BJ (cell line): ENCODE results near the gene CDCP2. TPM values are rescaled to one million over a fixed set of nuclear protein-coding genes. Genes with fewer than 3 reads are reported as not detected.

Experiments
- CTCF ChIA-PET: fragments of 350-600 bp; formaldehyde crosslinking; extraction: SDS; loops from one replicate; lab custom pipeline; 2021; ENCODE audit warnings: antibody characterized with exemption, inconsistent platforms; lab: Yijun Ruan, JAX
- POLR2A ChIA-PET: fragments of 300-600 bp; sonication (Branson Sonifier 250); formaldehyde crosslinking; extraction: SDS; loops from one replicate; lab custom pipeline; 2021; ENCODE audit warnings: antibody characterized with exemption; lab: Charles Lee
- DNase-seq: peaks from one replicate; pipeline ENCODE4 v3.0.0-alpha.2; 2011; ENCODE audit warnings: low read depth
- H3K27me3 ChIP-seq: 2 replicates; pipeline ENCODE4 v1.6.0; 2011; ENCODE audit warnings: low read length; ENCODE audit not compliant: control insufficient read depth, insufficient read depth
- H3K36me3 ChIP-seq: 2 replicates; pipeline ENCODE4 v1.5.1; 2011; ENCODE audit warnings: low read length; ENCODE audit not compliant: control insufficient read depth, insufficient read depth
- H3K4me3 ChIP-seq: 2 replicates; pipeline ENCODE4 v1.5.1; 2011; ENCODE audit warnings: low read depth, mild to moderate bottlenecking, control low read depth, low read length
- CTCF ChIP-seq: IDR thresholded peaks from 2 replicates; pipeline ENCODE4 v1.5.1; 2011; ENCODE audit warnings: low read depth, mild to moderate bottlenecking, control low read depth, inconsistent platforms, low read length, moderate library complexity; ENCODE audit not compliant: insufficient read depth
- polyA plus RNA-seq: library from polyadenylated mRNA; depleted of rRNA; stranded (reverse); fragments of >200 nt; gene quantifications from 2 replicates; pipeline ENCODE4 v1.2.3, GENCODE V29; 2011

Gene CDCP2
- polyA plus RNA-seq, 1 experiment: not detected

GRCh38 chr1:54163051-54163450, 10.3 kb upstream of the CDCP2 start:
- CTCF ChIA-PET: interaction anchor here (0.9 to 1.1 kb wide), 3 partner anchors 41 to 336 kb away, joined by 3 to 4 read pairs (median 3); no protein-coding TSS in a partner anchor
- POLR2A ChIA-PET: no interaction called here
- DNase-seq: no peak
- no peak overlapping the region for H3K4me3 ChIP-seq
- no peaks in the 10 kb centered on the region for H3K36me3 ChIP-seq
- TF ChIP-seq CTCF: no peak
- no peaks in the 10 kb centered on the region for H3K27me3 ChIP-seq

- DNase-seq: no peak
- POLR2A ChIA-PET: no interaction called here
- Histone ChIP-seq H3K4me3 (no peak overlapping the region), H3K36me3 (no peaks in the 10 kb centered on the region), H3K27me3 (no peaks in the 10 kb centered on the region)
- CTCF ChIA-PET: interaction anchor here (0.9 kb wide), 1 partner anchor 40 kb away, joined by 3 read pairs; no protein-coding TSS in a partner anchor
- TF ChIP-seq CTCF: no peak
Measured at GRCh38 chr1:54161495-54162168, 8.8 kb upstream of the CDCP2 start.

- no peak for DNase-seq
- Histone ChIP-seq H3K27me3 (no peaks in the 10 kb centered on the region), H3K4me3 (no peak overlapping the region), H3K36me3 (no peaks in the 10 kb centered on the region)
- CTCF ChIA-PET: interaction anchor here (1.2 kb wide), 1 partner anchor 9 kb away, joined by 3 read pairs; no protein-coding TSS in a partner anchor
- POLR2A ChIA-PET: no interaction called here
- no peak for TF ChIP-seq CTCF
Measured at GRCh38 chr1:54160351-54160750, 7.6 kb upstream of the CDCP2 start.

GRCh38 chr1:54159733-54160316, 7.0 kb upstream of the CDCP2 start:
- ChIA-PET POLR2A (no interaction called here), CTCF (interaction anchor here (1.2 kb wide), 1 partner anchor 9 kb away, joined by 3 read pairs; no protein-coding TSS in a partner anchor)
- no peak for TF ChIP-seq CTCF
- H3K4me3 ChIP-seq: no peak overlapping the region
- DNase-seq: no peak
- no peaks in the 10 kb centered on the region for H3K27me3 ChIP-seq
- no peaks in the 10 kb centered on the region for H3K36me3 ChIP-seq

- no peak for DNase-seq
- CTCF ChIA-PET: interaction anchor here (0.7 kb wide), 1 partner anchor 152 kb away, joined by 3 read pairs; no protein-coding TSS in a partner anchor
- Histone ChIP-seq H3K4me3 (no peak overlapping the region), H3K27me3 (no peaks in the 10 kb centered on the region), H3K36me3 (no peaks in the 10 kb centered on the region)
- POLR2A ChIA-PET: no interaction called here
- TF ChIP-seq CTCF: no peak
Measured at GRCh38 chr1:54158071-54158470, 5.3 kb upstream of the CDCP2 start.
